Spleen (tissue), 11 donors: ENCODE data around the gene MAP3K19. TPM values are rescaled to one million over a fixed set of nuclear protein-coding genes. Genes with fewer than 3 reads are reported as not detected.

Experiments
- DNase-seq: peaks from one replicate; pipeline ENCODE4 v3.0.0-alpha.2; 2020
- H3K27ac ChIP-seq, 8 donors: fragments of 200-600 bp; sonication (generic) in 7 of 8; 1 replicate in 4 of 8; 2 replicates in 4 of 8; pipeline versions ENCODE4 v1.5.0 to v1.8.0; 2016 to 2021; ENCODE audit warnings: inconsistent platforms in 4 of 8, mild to moderate bottlenecking in 4 of 8, moderate library complexity in 1 of 8
- H3K27me3 ChIP-seq, 7 donors: fragments of 200-600 bp; sonication (generic) in 6 of 7; replicated peaks in 1 of 7; 1 replicate in 4 of 7; 2 replicates in 3 of 7; pipeline versions ENCODE4 v1.5.0 to v1.8.0; 2016 to 2021; ENCODE audit warnings: inconsistent platforms in 3 of 7, mild to moderate bottlenecking in 1 of 7
- H3K36me3 ChIP-seq, 6 donors: fragments of 200-600 bp; sonication (generic) in 5 of 6; 1 replicate in 4 of 6; 2 replicates in 2 of 6; pipeline versions ENCODE4 v1.5.0 to v1.8.0; 2016 to 2021; ENCODE audit warnings: inconsistent platforms in 2 of 6
- H3K4me1 ChIP-seq, 6 donors: fragments of 200-600 bp; sonication (generic) in 5 of 6; 1 replicate in 3 of 6; 2 replicates in 3 of 6; pipeline versions ENCODE4 v1.5.0 to v1.8.0; 2016 to 2021; ENCODE audit warnings: inconsistent platforms in 3 of 6
- H3K4me3 ChIP-seq, 8 donors: fragments of 200-600 bp; sonication (generic) in 7 of 8; 1 replicate in 4 of 8; 2 replicates in 4 of 8; pipeline versions ENCODE4 v1.5.0 to v1.8.0; 2016 to 2021; ENCODE audit warnings: inconsistent platforms in 4 of 8, mild to moderate bottlenecking in 4 of 8, moderate library complexity in 2 of 8
- H3K9me3 ChIP-seq, 8 donors: fragments of 200-600 bp; sonication (generic) in 7 of 8; 1 replicate in 4 of 8; 2 replicates in 4 of 8; pipeline versions ENCODE4 v1.5.0 to v1.8.0; 2016 to 2021; ENCODE audit warnings: inconsistent platforms in 4 of 8
- POLR2A ChIP-seq, 3 donors: fragments of 450-650 bp; IDR thresholded peaks; one replicate each; pipeline ENCODE4 v1.5.1; 2017; ENCODE audit warnings: antibody characterized with exemption in 3 of 3, mild to moderate bottlenecking in 1 of 3
- POLR2AphosphoS5 ChIP-seq, 3 donors: sonication (generic); formaldehyde crosslinking; IDR thresholded peaks; one replicate each; pipeline ENCODE4 v1.5.1; 2017; ENCODE audit warnings: antibody characterized with exemption in 3 of 3
- WGBS, 5 donors: extraction: QIAGEN DNeasy Blood & Tissue Kit in 3 of 5; methylation state at CpG; one replicate each; pipeline versions ENCODE4 v1.1.5 to v1.1.7; 2013 to 2018; 5-methylcytosine and 5-hydroxymethylcytosine counted together
- intact Hi-C: fragments of 100-400 bp; cut with DNase I; formaldehyde crosslinking; loops from one replicate; pipeline ENCODE4 v1.15.0; 2023; ENCODE audit warnings: low total_unique reads
- polyA plus RNA-seq, 3 donors: library from polyadenylated mRNA; stranded (reverse); fragments of 200-250 nt; gene quantifications; one replicate each; pipeline ENCODE4 v1.2.1, GENCODE V29; 2013
- total RNA-seq, 7 donors: library from RNA; depleted of rRNA in 3 of 7; stranded (reverse); fragments of >200 nt in 3 of 7; fragmentation: NEBNext Ultra II Directional in 4 of 7; extraction: Animal tissue kit (Norgen Biotek cat#: 25700) in 4 of 7; gene quantifications; one replicate each; pipeline versions ENCODE4 v1.1.0 to v1.2.1, GENCODE V29; 2016 to 2021
- TF ChIP-seq, protein P1 (sequence below), 11 experiments: fragments of 200-600 bp in 7 of 11; fragments of 450-650 bp in 4 of 11; sonication (generic) in 4 of 11; IDR thresholded peaks in 8 of 11; conservative IDR thresholded peaks in 3 of 11; 1 replicate in 7 of 11; 2 replicates in 4 of 11; pipeline versions ENCODE4 v1.4.0 to v1.8.0; 2016 to 2021; ENCODE audit warnings: antibody characterized with exemption in 11 of 11, inconsistent platforms in 4 of 11, mild to moderate bottlenecking in 1 of 11
- donor health status: healthy with polysubstance abuse.
- donor health status: DM: no; HTN: no; CAD: no; lungs with moderate emphysema.
- donor health status: DM: no; HTN: no; CAD: no.
- donor health status: Bipolar disorder and iron deficiency.
- donor health status: healthy.
- donor health status: DM: no; HTN: no; CAD: no.
- donor health status: DM: yes; HTN: yes; CAD: no.

MAP3K19 gene
- total and polyA plus RNA-seq, 10 donors: not detected

DNA sequence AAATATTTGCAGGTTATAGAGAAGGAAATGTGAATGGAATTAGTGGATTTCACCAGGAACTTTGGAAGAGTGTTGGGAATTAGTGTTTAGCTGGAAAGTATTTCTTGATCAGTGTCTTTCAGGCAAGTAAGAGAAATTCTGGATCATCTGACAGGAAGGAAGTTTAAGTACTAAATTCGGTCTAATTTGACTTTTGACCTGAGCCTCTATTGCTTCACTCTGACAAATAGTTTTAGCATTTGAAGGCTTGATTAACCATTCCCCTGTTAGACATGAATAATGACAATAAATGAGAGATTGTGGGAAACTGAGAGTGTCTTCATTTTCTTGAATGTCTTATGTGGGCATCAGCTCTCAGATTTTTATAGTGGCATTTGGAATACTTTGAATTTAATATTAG lies 112.6 kb downstream of the MAP3K19 start:
- H3K36me3 ChIP-seq: peaks cover 0 to 54% (median 27%) of the 10 kb centered on the region in 6 donors
- intact Hi-C loops: no loop called here
- TF ChIP-seq POLR2A (IDR thresholded peaks at IDR 0.05) (no peak), POLR2AphosphoS5 (IDR thresholded peaks at IDR 0.05) (no peak)
- TF ChIP-seq, protein P1, sequence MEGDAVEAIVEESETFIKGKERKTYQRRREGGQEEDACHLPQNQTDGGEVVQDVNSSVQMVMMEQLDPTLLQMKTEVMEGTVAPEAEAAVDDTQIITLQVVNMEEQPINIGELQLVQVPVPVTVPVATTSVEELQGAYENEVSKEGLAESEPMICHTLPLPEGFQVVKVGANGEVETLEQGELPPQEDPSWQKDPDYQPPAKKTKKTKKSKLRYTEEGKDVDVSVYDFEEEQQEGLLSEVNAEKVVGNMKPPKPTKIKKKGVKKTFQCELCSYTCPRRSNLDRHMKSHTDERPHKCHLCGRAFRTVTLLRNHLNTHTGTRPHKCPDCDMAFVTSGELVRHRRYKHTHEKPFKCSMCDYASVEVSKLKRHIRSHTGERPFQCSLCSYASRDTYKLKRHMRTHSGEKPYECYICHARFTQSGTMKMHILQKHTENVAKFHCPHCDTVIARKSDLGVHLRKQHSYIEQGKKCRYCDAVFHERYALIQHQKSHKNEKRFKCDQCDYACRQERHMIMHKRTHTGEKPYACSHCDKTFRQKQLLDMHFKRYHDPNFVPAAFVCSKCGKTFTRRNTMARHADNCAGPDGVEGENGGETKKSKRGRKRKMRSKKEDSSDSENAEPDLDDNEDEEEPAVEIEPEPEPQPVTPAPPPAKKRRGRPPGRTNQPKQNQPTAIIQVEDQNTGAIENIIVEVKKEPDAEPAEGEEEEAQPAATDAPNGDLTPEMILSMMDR (IDR thresholded peaks at IDR 0.05 in 8 of 11, conservative IDR thresholded peaks at IDR 0.05 in 3 of 11): no peak
- 0 to 8% (median 3%) methylated on average over 1 of the region's 1 CpG for WGBS, 5 donors
- DNase-seq: no peak
- no peak overlapping the region for H3K4me3 ChIP-seq
- no peaks in the 10 kb centered on the region for H3K27me3 ChIP-seq
- peak overlapping the region in 1 of 8 donors; percentile 23 for H3K27ac ChIP-seq
- no peaks in the 10 kb centered on the region for H3K9me3 ChIP-seq
- peaks cover 38 to 89% (median 57%) of the 10 kb centered on the region in 6 donors for H3K4me1 ChIP-seq

DNA sequence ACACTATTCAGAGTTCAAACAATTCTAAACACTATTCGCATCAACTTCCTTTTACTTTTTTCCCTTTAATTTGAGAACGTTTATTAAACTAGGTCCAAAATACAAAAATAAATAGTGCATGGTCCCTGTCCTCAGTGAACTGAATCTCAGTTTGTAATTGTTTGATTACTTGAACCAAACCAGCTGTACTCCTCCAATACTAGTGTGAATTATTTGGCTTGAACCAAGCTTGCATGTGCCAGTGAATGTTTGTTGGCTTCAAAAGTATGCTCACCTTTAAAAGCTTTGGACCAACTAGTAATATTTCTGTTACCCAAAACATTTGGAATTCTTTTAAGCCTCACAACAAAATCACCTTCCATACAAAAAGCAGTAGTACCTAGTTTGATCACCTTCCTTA lies 113.1 kb downstream of the MAP3K19 start:
- Histone ChIP-seq H3K27me3 (no peaks in the 10 kb centered on the region), H3K4me1 (peaks cover 38 to 94% (median 62%) of the 10 kb centered on the region in 6 donors), H3K9me3 (no peaks in the 10 kb centered on the region), H3K4me3 (no peak overlapping the region), H3K36me3 (peaks cover 0 to 51% (median 22%) of the 10 kb centered on the region in 6 donors), H3K27ac (peak overlapping the region in 2 of 8 donors; percentile 23 to 24)
- intact Hi-C loops: no loop called here
- TF ChIP-seq, protein P1 (IDR thresholded peaks at IDR 0.05 in 8 of 11, conservative IDR thresholded peaks at IDR 0.05 in 3 of 11): no peak
- TF ChIP-seq POLR2AphosphoS5 (IDR thresholded peaks at IDR 0.05): no peak
- no peak for TF ChIP-seq POLR2A (IDR thresholded peaks at IDR 0.05)
- 53 to 66% (median 57%) methylated on average over 2 of the region's 2 CpGs for WGBS, 5 donors
- no peak for DNase-seq

DNA sequence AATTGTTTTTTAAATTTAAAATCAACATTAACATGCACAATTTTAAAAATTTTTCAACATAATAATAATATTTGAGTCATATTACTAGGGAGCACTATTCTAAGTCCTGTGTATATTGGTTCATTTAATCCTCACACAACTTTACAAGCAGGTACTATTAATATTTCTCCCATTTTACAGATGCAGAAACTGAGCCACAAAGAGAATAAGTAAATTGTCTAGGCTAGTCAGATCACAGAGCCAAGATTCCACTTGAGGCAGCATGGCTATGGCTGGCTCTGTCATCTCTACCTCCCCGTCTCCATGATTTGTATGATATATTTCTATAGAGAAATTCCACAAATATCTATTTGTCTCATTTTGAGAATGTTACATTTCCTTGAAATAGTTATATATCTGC lies 113.5 kb downstream of the MAP3K19 start:
- WGBS, 5 donors: 89 to 98% (median 95%) methylated on average over 1 of the region's 1 CpG
- DNase-seq: no peak
- intact Hi-C loops: no loop called here
- Histone ChIP-seq H3K4me3 (no peak overlapping the region), H3K36me3 (peaks cover 0 to 48% (median 20%) of the 10 kb centered on the region in 6 donors), H3K9me3 (no peaks in the 10 kb centered on the region), H3K4me1 (peaks cover 38 to 95% (median 66%) of the 10 kb centered on the region in 6 donors), H3K27me3 (no peaks in the 10 kb centered on the region), H3K27ac (peak overlapping the region in 2 of 8 donors; percentile 23 to 24)
- TF ChIP-seq, protein P1 (IDR thresholded peaks at IDR 0.05 in 8 of 11, conservative IDR thresholded peaks at IDR 0.05 in 3 of 11): no peak
- no peak for TF ChIP-seq POLR2A (IDR thresholded peaks at IDR 0.05)
- no peak for TF ChIP-seq POLR2AphosphoS5 (IDR thresholded peaks at IDR 0.05)

DNA sequence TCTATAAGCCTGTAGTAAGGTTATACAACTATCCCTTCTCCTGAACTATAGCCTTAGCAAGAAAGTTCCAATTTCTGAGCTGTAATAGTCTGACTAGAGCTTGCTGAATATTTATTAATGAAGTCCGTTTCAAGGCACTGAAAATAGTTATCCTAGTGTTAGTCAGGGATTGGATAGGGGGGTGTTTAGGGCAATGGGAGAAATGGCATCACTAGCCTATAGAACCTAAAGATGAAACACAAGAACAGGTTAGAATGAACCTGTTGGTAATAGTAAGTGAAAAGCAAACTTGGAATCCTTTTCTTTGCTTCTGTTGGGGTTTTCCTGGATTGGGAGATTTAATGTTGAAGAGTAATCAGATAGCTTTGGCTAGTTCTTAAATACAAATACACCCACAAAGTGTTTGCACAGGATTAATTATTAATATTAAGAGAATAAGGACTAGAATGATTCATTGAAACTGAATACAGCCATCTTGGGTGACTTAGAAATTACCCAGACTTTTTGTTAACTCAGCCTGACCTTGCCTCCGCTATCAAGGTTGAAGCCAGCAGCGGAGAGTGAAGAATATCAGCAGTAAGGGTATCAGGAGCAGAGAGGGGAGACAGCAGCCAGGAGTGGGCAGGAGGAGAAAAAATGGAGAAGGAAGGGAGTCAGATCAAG lies 114.3 kb downstream of the MAP3K19 start:
- whole genome bisulfite sequencing, 5 donors: 81 to 89% (median 84%) methylated on average over 3 of the region's 3 CpGs
- TF ChIP-seq POLR2AphosphoS5 (IDR thresholded peaks at IDR 0.05) (no peak), POLR2A (IDR thresholded peaks at IDR 0.05) (no peak)
- TF ChIP-seq, protein P1 (IDR thresholded peaks at IDR 0.05 in 8 of 11, conservative IDR thresholded peaks at IDR 0.05 in 3 of 11): no peak
- Histone ChIP-seq H3K4me3 (no peak overlapping the region), H3K27ac (no peak overlapping the region), H3K9me3 (no peaks in the 10 kb centered on the region), H3K27me3 (no peaks in the 10 kb centered on the region), H3K36me3 (peaks cover 0 to 40% (median 15%) of the 10 kb centered on the region in 6 donors), H3K4me1 (peaks cover 38 to 97% (median 74%) of the 10 kb centered on the region in 6 donors)
- intact Hi-C loops: no loop called here
- DNase-seq: no peak
